ENCODE data around the gene WDR70.

- no peak for TF ChIP-seq CTCF (conservative IDR thresholded peaks at IDR 0.05; ENCODE audit: low read depth, low read length)
- no peak for TF ChIP-seq EZH2phosphoT487 (IDR thresholded peaks at IDR 0.05; ENCODE audit: borderline replicate concordance, low read length)
Measured at GRCh38 chr5:37606148-37606547, 227.0 kb downstream of the WDR70 start.
